Measurements from ENCODE around the gene PHF19. TPM values are rescaled to one million over a fixed set of nuclear protein-coding genes. Genes with fewer than 3 reads are reported as not detected.
A peak's percentile ranks its signal among the peaks of the same experiment; 100 is the strongest.

The PHF19 gene
- total RNA-seq = 167 and 170 TPM in 2 replicates

- peak within 1 kb of the TSS; percentile 93 for H3K27ac Mint-ChIP-seq
- H3K9me3 Mint-ChIP-seq = no peaks in the 10 kb centered on the region
- no peaks in the 10 kb centered on the region for H3K27me3 Mint-ChIP-seq (ENCODE audit: low read depth)
Measured at GRCh38 chr9:120876842-120877240, at the start of gene PHF19. PHF19 (minus strand) TSS chr9:120877188; CDS start chr9:120874741, 2,447 bp downstream.

GRCh38 chr9:120926397-120926928, 49.5 kb upstream of the PHF19 start, which contains the start of gene TRAF1:
TRAF1 (minus strand) TSS chr9:120926796; CDS start chr9:120926075, 721 bp downstream.
- H3K4me3 Mint-ChIP-seq (ENCODE audit: low read depth) = peak within 1 kb of the TSS; percentile 92
- H3K36me3 Mint-ChIP-seq (ENCODE audit: low read depth) = peaks cover 51% of the 10 kb centered on the region
- DNase-seq (ENCODE audit: low spot score) = peak; percentile 22
- no peaks in the 10 kb centered on the region for H3K27me3 Mint-ChIP-seq (ENCODE audit: low read depth)
- intact Hi-C loops (cut with micrococcal nuclease) = loop anchor here (1.0 to 5.0 kb wide), 7 partner anchors 10 to 148 kb away; partner anchors contain the start of genes CNTRL and FBXW2
- H3K9me3 Mint-ChIP-seq = no peaks in the 10 kb centered on the region
- H3K27ac Mint-ChIP-seq = peak within 1 kb of the TSS; percentile 98
- peaks cover 65% of the 10 kb centered on the region for H3K4me1 Mint-ChIP-seq (ENCODE audit: low read depth)

More at GRCh38 chr9:120876842-120877240, at the start of gene PHF19:
- intact Hi-C loops (cut with micrococcal nuclease) = loop anchor here (1.0 to 2.0 kb wide), 5 partner anchors 9 to 54 kb away; partner anchors contain the start of gene PSMD5
- Mint-ChIP-seq H3K36me3 (ENCODE audit: low read depth) (peaks cover 62% of the 10 kb centered on the region), H3K4me1 (ENCODE audit: low read depth) (peaks cover 74% of the 10 kb centered on the region), H3K4me3 (ENCODE audit: low read depth) (peak within 1 kb of the TSS; percentile 88)
- DNase-seq (ENCODE audit: low spot score) = peak; percentile 57

DNA sequence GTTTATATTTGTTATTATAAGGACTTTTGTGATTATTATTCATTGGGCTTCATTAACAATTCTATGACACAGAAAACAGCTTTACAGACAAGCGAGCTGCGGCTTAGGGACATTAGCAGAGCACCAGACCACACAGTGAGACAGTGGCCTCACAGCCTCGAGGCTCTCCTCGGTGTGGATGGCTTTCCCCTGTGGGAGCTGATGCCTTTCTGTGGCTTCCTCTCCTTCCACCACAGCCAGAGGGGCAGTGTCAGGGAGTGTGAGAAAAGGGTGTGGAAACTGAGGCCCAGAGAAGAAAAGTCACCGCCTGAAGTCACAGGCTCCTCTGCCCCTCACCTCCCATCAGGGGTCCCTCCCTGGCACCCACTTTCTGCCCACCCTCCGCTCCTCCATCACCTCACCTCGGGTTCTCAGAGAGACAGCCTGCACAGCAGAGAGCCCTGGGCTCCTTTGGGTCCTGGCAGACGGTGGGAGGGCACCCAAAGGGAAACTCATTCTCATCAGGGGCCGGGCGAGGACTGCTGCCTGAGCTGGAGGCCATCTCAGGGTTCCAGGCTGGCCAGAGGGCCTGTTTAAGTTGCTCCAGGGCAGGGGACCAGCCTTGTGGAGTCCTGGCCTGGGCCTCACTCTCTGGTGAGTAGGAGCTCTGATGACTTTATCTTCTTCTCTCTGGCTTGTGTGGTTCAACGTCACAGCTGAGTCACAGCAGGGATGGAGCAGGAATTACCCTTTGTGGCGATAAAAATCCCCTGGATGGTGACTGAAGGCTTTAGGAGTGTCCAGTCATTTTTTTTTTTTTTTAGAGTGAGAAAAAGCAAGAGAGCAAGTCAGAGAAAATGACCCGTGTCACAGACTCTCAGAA, 48.8 kb upstream of the PHF19 start:
- peaks cover 66% of the 10 kb centered on the region for H3K4me1 Mint-ChIP-seq (ENCODE audit: low read depth)
- H3K36me3 Mint-ChIP-seq (ENCODE audit: low read depth) = peaks cover 54% of the 10 kb centered on the region
- peak overlapping the region; percentile 92 for H3K4me3 Mint-ChIP-seq (ENCODE audit: low read depth)
- peak; percentile 52 for DNase-seq (ENCODE audit: low spot score)
- peak overlapping the region; percentile 98 for H3K27ac Mint-ChIP-seq
- intact Hi-C loops (cut with micrococcal nuclease) = loop anchor here (1.0 to 5.0 kb wide), 7 partner anchors 9 to 149 kb away; partner anchors contain the start of genes CNTRL and FBXW2
- no peaks in the 10 kb centered on the region for H3K27me3 Mint-ChIP-seq (ENCODE audit: low read depth)
- no peaks in the 10 kb centered on the region for H3K9me3 Mint-ChIP-seq

DNA sequence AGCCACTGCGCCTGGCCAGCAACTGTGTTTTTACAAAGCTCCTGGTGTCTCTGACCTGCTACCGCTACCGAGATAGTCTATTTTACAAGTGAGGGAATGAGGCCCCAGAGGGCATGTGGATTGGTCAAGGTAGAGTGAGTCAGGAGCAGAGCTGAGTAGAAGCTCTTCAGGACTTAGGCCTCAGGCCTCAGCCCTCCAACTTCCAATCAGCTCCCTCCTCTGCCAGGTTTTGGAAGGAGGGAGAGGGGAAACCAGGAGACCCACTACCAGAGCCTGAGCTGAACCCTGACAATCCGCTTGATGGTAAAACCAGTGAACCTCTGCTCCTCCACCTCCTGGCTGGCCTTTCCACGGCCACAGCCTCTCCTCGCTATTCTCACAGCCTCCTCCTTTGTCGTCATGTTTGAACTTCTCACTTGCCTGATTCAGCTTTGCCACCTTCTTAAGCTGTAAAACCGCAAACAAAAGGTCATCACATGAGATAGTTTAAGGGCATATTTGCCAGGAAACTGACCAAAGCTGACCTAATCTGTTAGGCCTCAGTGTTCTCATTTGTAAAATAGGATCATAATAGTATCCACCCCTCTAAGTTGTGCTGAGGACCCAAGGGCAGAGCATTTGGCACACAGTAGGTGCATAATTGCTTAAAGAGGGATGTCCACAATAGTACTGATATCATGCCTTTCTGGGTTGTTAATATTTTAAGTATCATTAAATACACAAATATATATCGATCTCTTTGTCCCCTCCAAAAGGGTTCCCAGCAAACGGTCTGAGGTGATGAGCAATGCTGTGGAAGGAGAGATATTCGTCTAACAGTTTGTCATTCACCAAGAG, 47.9 kb upstream of the PHF19 start:
- peaks cover 69% of the 10 kb centered on the region for H3K4me1 Mint-ChIP-seq (ENCODE audit: low read depth)
- no peaks in the 10 kb centered on the region for H3K27me3 Mint-ChIP-seq (ENCODE audit: low read depth)
- intact Hi-C loops (cut with micrococcal nuclease) = loop anchor here (5.0 kb wide), 1 partner anchor 133 kb away; the partner anchor contains the start of gene FBXW2
- H3K27ac Mint-ChIP-seq = peak overlapping the region; percentile 98
- no peaks in the 10 kb centered on the region for H3K9me3 Mint-ChIP-seq
- H3K36me3 Mint-ChIP-seq (ENCODE audit: low read depth) = peaks cover 63% of the 10 kb centered on the region
- no peak for DNase-seq (ENCODE audit: low spot score)
- H3K4me3 Mint-ChIP-seq (ENCODE audit: low read depth) = peak overlapping the region; percentile 92

DNA sequence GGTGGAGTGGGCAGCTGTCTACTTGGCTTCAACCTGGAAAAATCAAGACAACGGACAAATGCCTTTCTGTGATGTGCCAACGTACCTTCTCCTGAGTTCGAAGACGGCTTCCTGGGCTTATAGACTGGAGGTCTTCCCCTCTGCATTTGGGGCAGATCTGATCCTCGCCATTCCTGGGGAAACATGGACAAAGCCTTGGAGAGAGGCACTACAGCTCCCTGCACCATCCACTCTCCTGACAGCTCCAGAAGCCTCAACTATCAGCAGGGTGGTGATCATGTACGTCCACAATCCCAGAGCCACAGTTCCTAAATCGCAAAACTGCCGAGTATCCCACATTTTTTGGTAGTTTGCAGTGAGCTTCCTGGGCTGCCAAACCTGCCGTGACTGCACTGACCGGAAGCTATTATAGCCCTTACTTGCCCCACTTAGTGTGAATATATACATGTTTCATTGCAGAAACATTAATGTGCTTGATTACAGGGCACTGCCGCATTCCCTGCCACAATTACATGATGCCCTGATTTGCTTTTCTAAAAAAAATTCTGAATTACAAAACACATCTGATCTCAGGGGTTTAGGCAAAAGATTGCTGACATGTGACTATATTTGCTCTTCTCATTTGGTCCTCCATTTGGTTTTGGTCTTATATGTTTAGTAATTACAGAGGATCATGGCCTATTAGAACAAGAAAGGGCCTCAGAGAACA, 46.8 kb upstream of the PHF19 start:
- H3K27ac Mint-ChIP-seq = peak overlapping the region; percentile 98
- no peaks in the 10 kb centered on the region for H3K9me3 Mint-ChIP-seq
- DNase-seq (ENCODE audit: low spot score) = no peak
- H3K4me1 Mint-ChIP-seq (ENCODE audit: low read depth) = peaks cover 73% of the 10 kb centered on the region
- H3K36me3 Mint-ChIP-seq (ENCODE audit: low read depth) = peaks cover 74% of the 10 kb centered on the region
- no peaks in the 10 kb centered on the region for H3K27me3 Mint-ChIP-seq (ENCODE audit: low read depth)
- peak overlapping the region; percentile 92 for H3K4me3 Mint-ChIP-seq (ENCODE audit: low read depth)
- intact Hi-C loops (cut with micrococcal nuclease) = no loop called here

DNA sequence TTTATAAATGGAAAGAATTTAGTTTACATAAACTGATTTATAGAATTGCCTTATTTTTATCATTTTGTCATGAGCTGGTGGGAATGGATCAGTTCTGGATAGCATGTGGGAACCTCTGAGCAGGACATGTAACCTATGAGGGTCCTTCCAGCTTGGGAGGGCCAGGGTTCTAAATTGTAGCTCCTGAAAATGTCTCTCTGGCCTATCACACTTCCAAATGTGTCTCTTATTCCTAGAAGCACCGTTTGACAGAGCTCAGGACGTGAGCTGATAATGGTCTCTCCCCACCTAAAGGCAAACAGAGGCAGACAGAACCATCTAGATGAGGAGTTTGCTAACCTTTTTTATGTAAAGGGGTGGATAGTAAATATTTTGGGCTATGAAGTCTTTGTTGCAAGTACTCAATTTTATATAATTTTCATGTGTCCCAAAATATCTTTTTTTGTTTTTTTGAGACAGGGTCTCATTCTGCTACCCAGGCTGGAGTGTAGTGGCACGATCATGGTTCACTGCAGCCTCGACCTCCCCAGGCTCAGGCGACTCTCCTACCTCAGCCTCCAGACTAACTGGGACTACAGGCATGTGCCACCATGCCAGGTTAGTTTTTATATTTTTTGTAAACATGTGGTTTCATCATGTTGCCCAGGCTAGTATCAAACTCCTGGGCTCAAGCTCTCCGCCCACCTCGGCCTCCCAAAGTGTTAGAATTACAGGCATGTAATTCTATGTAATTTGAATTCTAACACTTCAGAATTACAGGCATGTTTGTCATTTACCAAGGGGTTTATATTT, 45.6 kb upstream of the PHF19 start:
- intact Hi-C loops (cut with micrococcal nuclease) = no loop called here
- peaks cover 85% of the 10 kb centered on the region for H3K36me3 Mint-ChIP-seq (ENCODE audit: low read depth)
- peak overlapping the region; percentile 92 for H3K4me3 Mint-ChIP-seq (ENCODE audit: low read depth)
- H3K9me3 Mint-ChIP-seq = no peaks in the 10 kb centered on the region
- peak overlapping the region; percentile 82 for H3K27ac Mint-ChIP-seq
- DNase-seq (ENCODE audit: low spot score) = no peak
- H3K4me1 Mint-ChIP-seq (ENCODE audit: low read depth) = peaks cover 73% of the 10 kb centered on the region
- no peaks in the 10 kb centered on the region for H3K27me3 Mint-ChIP-seq (ENCODE audit: low read depth)

DNA sequence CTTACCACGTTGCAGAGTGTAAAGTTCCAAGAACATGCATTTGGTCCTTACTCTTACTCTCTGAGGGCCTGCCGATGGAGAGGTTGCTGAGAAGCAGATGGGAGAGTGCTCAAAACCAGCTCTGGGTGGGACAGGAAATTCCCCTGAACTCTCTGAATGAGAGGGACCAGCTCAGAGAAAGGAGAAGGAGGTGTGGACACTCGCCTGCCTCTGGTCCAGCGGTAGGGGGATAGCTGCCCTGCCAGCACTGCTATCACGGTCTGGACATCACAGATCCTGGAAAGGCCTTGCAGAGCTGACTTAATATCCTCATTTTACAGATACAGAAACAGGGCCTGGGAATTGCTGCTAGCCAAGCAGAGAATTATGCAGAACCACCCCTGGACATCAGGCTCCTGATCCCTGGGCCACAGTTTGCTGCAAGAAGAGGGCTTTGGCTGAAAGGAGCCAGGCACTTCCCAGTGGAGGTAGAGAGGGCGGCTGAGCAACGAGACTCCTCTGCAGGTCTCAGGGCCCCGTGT, 44.7 kb upstream of the PHF19 start:
- Mint-ChIP-seq H3K4me1 (ENCODE audit: low read depth) (peaks cover 73% of the 10 kb centered on the region), H3K9me3 (no peaks in the 10 kb centered on the region), H3K27me3 (ENCODE audit: low read depth) (no peaks in the 10 kb centered on the region), H3K4me3 (ENCODE audit: low read depth) (peak overlapping the region; percentile 92), H3K27ac (peak overlapping the region; percentile 82), H3K36me3 (ENCODE audit: low read depth) (peaks cover 93% of the 10 kb centered on the region)
- intact Hi-C loops (cut with micrococcal nuclease) = no loop called here
- no peak for DNase-seq (ENCODE audit: low spot score)

DNA sequence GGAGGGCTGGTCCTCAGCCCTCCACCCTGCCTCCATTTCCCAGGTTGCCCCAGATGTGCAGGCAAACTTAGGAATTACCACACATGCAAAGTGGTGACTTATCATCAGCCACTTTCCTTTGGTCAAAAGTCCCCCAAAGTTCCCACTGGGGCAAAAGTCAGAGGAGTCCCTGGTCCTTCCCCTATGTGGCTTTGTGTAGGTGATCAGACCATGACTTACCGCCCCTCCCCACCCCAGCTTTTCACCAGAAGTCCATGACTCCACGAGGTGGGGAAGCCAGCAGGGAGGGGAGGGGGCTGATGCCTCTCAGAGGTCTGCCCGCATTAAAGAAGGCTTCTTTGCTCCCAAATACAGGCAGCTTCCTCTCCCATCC, 43.8 kb upstream of the PHF19 start:
- intact Hi-C loops (cut with micrococcal nuclease) = no loop called here
- Mint-ChIP-seq H3K36me3 (ENCODE audit: low read depth) (peaks cover 99% of the 10 kb centered on the region), H3K4me3 (ENCODE audit: low read depth) (peak overlapping the region; percentile 92), H3K9me3 (no peaks in the 10 kb centered on the region), H3K27me3 (ENCODE audit: low read depth) (no peaks in the 10 kb centered on the region), H3K4me1 (ENCODE audit: low read depth) (peaks cover 75% of the 10 kb centered on the region), H3K27ac (peak overlapping the region; percentile 82)
- no peak for DNase-seq (ENCODE audit: low spot score)

GRCh38 chr9:120919843-120920805, 43.1 kb upstream of the PHF19 start:
- Mint-ChIP-seq H3K27ac (peak overlapping the region; percentile 82), H3K4me1 (ENCODE audit: low read depth) (peaks cover 75% of the 10 kb centered on the region), H3K36me3 (ENCODE audit: low read depth) (peaks cover 97% of the 10 kb centered on the region), H3K27me3 (ENCODE audit: low read depth) (no peaks in the 10 kb centered on the region), H3K4me3 (ENCODE audit: low read depth) (peak overlapping the region; percentile 92), H3K9me3 (no peaks in the 10 kb centered on the region)
- intact Hi-C loops (cut with micrococcal nuclease) = no loop called here
- no peak for DNase-seq (ENCODE audit: low spot score)

GRCh38 chr9:120918931-120919842, 42.2 kb upstream of the PHF19 start:
- intact Hi-C loops (cut with micrococcal nuclease) = no loop called here
- peaks cover 97% of the 10 kb centered on the region for H3K36me3 Mint-ChIP-seq (ENCODE audit: low read depth)
- H3K4me3 Mint-ChIP-seq (ENCODE audit: low read depth) = peak overlapping the region; percentile 92
- peaks cover 77% of the 10 kb centered on the region for H3K4me1 Mint-ChIP-seq (ENCODE audit: low read depth)
- H3K27me3 Mint-ChIP-seq (ENCODE audit: low read depth) = no peaks in the 10 kb centered on the region
- DNase-seq (ENCODE audit: low spot score) = no peak
- H3K9me3 Mint-ChIP-seq = no peaks in the 10 kb centered on the region
- H3K27ac Mint-ChIP-seq = peak overlapping the region; percentile 82
